Neural crest cell (in vitro differentiated cells): ENCODE results near the gene HPN. TPM values are rescaled to one million over a fixed set of nuclear protein-coding genes. Genes with fewer than 3 reads are reported as not detected.

Experiments used
- DNase-seq: peaks from one replicate; pipeline ENCODE4 v3.0.0; 2021; ENCODE audit warnings: low read depth, mixed read lengths, low spot score
- H3K27ac Mint-ChIP-seq: one replicate; pipeline ENCODE4 v1.8.0; 2021; ENCODE audit warnings: mild to moderate bottlenecking, mixed read lengths; ENCODE audit not compliant: unreplicated experiment
- H3K27me3 Mint-ChIP-seq: 2 replicates; pipeline ENCODE4 v1.8.0; 2021; ENCODE audit warnings: low read depth, mild to moderate bottlenecking, mixed read lengths
- H3K36me3 Mint-ChIP-seq: 2 replicates; pipeline ENCODE4 v1.8.0; 2021; ENCODE audit warnings: low read depth, mild to moderate bottlenecking, mixed read lengths
- H3K4me1 Mint-ChIP-seq: 2 replicates; pipeline ENCODE4 v1.8.0; 2021; ENCODE audit warnings: mixed read lengths
- H3K4me3 Mint-ChIP-seq: one replicate; pipeline ENCODE4 v1.8.0; 2021; ENCODE audit warnings: mild to moderate bottlenecking, mixed read lengths
- H3K9me3 Mint-ChIP-seq: 2 replicates; pipeline ENCODE4 v1.8.0; 2021; ENCODE audit warnings: mixed read lengths
- total RNA-seq: library from RNA; stranded (reverse); gene quantifications from 2 replicates; pipeline ENCODE4 v1.2.1, GENCODE V29; 2021
- TF ChIP-seq, protein P1 (sequence below): fragments of 200-600 bp; sonication (generic); conservative IDR thresholded peaks from 2 replicates; pipeline ENCODE4 v1.5.0; 2021; ENCODE audit warnings: antibody characterized with exemption, mild to moderate bottlenecking

Gene HPN
- total RNA-seq, 1 donor from 2014 or later, result 0.26 TPM

DNA sequence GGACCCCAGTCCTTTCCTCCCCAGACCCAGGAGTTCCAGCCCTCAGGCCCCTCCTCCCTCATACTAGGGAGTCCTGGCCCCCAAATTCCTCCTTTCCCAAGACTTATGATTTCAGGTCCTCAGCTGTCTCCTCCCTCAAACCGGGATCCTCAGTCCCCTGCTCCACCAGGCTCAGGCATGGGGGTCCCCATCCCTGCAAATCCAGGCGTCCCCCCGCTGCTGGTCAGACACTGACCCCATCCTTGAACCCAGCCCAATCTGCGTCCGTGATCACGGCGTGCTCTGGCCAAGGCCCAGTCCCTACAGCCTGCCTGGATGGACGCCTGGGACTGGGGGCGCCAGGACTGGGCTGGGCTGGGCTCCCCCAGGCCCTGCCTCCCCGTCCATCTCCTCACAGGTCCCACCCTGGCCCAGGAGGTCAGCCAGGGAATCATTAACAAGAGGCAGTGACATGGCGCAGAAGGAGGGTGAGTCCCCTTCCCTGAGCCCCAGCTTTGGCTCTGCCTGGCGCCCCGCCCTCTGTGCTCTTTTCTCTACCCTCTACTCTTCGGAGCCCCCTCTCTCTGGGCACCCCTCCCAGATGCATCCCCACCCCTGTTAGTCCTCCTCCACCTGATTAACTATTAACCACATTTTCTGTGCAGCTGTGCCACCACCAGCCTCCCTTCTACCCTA lies 672 bp downstream of the HPN start:
- H3K27ac Mint-ChIP-seq, result no peak overlapping the region
- no peak overlapping the region for H3K4me3 Mint-ChIP-seq
- H3K9me3 Mint-ChIP-seq, result no peaks in the 10 kb centered on the region
- no peaks in the 10 kb centered on the region for H3K27me3 Mint-ChIP-seq
- no peak for DNase-seq
- peaks cover 23% of the 10 kb centered on the region for H3K4me1 Mint-ChIP-seq
- TF ChIP-seq, protein P1, sequence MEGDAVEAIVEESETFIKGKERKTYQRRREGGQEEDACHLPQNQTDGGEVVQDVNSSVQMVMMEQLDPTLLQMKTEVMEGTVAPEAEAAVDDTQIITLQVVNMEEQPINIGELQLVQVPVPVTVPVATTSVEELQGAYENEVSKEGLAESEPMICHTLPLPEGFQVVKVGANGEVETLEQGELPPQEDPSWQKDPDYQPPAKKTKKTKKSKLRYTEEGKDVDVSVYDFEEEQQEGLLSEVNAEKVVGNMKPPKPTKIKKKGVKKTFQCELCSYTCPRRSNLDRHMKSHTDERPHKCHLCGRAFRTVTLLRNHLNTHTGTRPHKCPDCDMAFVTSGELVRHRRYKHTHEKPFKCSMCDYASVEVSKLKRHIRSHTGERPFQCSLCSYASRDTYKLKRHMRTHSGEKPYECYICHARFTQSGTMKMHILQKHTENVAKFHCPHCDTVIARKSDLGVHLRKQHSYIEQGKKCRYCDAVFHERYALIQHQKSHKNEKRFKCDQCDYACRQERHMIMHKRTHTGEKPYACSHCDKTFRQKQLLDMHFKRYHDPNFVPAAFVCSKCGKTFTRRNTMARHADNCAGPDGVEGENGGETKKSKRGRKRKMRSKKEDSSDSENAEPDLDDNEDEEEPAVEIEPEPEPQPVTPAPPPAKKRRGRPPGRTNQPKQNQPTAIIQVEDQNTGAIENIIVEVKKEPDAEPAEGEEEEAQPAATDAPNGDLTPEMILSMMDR, result no peak
- H3K36me3 Mint-ChIP-seq, result no peaks in the 10 kb centered on the region

DNA sequence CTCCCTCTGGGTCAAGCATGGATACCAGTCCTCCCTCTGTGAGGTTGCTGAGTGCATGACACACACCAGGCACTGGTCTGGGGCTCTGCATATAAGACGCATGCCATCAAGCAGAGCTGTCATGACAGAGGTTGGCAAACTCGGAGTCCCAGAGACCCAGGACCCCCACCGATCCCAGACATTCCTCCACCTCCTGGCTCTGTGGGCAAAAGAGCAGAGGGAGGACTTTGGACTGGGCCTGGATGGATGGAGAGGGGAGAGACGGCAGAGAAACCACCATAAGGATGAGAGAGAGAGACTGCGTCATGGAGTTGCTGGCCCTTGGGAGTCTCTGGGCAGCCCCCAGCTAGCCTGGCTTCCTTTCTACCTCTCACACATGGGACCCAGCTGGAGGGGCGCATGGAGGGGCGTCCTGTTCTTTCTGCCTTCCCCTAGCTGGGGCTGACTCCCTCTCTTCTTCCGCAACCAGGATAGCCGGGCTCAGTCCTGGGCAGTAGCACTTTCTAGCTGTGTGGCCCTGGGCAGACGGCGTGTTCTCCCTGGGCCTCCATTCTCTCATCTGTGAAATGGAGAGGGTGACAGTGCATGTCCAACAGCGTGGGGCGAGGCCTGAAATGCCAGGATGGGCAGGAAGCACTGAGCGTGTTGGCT lies 1.6 kb downstream of the HPN start:
- Mint-ChIP-seq H3K27me3 (no peaks in the 10 kb centered on the region), H3K36me3 (no peaks in the 10 kb centered on the region), H3K4me1 (peaks cover 23% of the 10 kb centered on the region), H3K27ac (no peak overlapping the region), H3K4me3 (no peak overlapping the region), H3K9me3 (no peaks in the 10 kb centered on the region)
- DNase-seq, result no peak
- TF ChIP-seq, protein P1, result no peak

DNA sequence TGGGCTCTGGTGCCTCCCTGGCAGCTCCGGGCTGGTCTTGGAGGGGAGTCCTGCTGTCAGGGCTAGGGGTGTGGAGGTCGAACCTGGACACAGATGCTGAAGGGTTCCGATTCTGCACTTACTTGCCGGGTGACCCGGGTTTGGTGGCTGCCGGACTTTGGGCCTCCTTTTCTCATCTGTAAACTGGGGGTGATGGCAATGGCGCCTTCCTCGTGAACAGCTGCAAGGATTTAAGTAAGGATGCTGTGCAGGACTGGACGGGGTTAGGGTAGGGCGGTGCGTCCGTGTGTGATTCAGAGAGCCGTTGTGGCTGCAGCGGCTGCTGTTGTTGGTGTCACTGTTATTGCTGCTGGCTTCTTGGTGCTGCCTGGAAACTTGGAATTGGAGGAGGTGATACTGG lies 2.4 kb downstream of the HPN start:
- peak overlapping the region; percentile 70 for H3K27ac Mint-ChIP-seq
- no peaks in the 10 kb centered on the region for H3K27me3 Mint-ChIP-seq
- peaks cover 28% of the 10 kb centered on the region for H3K4me1 Mint-ChIP-seq
- H3K9me3 Mint-ChIP-seq, result no peaks in the 10 kb centered on the region
- no peaks in the 10 kb centered on the region for H3K36me3 Mint-ChIP-seq
- TF ChIP-seq, protein P1, result no peak
- no peak for DNase-seq
- no peak overlapping the region for H3K4me3 Mint-ChIP-seq

DNA sequence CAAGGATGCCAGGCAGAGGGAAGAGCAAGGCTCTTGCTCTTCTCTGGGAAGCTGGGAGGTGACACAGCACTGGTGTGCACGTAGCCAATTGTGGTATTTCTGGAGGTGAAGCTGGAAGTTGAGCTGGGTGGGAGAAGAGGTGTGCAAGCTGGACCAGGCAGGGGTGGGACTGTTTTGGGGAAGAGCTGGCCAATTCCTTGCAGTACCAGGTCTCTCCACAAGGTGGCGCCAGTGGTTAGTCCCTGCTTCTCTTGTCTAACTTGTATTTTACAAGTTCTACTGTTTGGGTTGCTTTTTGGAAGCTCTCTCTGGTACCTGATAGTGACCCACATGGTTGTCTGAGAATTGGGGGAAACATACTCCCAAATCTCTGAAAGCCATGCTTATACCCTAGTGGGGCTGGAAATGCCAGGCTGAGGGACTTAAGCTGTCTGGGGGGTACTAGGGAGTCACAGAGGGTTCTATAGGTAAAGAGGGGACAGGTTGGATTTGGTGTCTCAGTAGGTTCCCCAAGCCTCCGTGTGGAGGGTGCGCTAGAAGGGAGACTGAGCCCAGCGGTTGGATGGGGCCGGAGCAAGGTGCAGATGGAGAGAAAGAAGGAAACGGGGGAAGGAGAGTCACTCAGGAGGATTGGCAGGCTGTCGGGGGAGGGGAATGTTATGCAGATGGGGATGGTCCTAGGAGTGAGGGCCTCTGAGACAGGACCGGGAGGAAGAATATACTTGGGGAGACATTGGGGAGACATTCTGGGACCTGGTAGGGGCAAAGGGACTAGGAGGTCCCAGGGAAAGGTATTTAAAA lies 3.0 kb downstream of the HPN start:
- DNase-seq, result peak; percentile 85
- Mint-ChIP-seq H3K27me3 (no peaks in the 10 kb centered on the region), H3K4me1 (peaks cover 31% of the 10 kb centered on the region), H3K27ac (peak overlapping the region; percentile 70), H3K36me3 (no peaks in the 10 kb centered on the region), H3K9me3 (no peaks in the 10 kb centered on the region), H3K4me3 (no peak overlapping the region)
- TF ChIP-seq, protein P1, result peak; percentile 96

DNA sequence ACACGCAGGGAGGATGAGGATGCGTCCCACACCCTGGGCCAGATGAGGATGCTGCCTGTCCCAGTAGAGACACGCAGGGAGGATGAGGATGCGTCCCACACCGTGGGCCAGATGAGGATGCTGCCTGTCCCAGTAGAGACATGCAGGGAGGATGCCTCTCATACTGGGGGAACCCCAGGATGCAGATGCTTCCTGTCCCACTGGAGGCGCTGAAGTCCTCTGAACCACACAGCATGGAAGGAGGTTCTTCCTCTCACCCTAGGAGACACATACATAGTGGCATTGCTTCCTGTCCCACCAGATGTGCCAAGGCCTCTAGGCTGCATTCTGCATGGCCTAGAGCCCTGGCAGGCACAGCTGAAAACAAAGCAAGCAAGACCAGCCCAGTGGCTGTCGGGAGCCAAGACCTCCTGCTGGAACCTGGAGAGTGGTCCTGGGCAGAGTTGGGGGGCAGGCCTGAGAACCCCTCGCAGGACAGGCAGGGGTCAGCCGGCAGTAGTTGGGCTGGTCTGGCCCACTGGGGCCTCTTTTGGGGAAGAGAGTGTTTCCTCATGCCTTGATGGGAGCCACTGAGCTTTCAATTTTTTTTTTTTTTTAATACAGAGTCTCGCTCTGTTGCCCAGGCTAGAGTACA lies 4.3 kb downstream of the HPN start:
- Mint-ChIP-seq H3K36me3 (no peaks in the 10 kb centered on the region), H3K27ac (no peak overlapping the region), H3K4me3 (no peak overlapping the region), H3K27me3 (no peaks in the 10 kb centered on the region), H3K4me1 (peaks cover 24% of the 10 kb centered on the region), H3K9me3 (no peaks in the 10 kb centered on the region)
- TF ChIP-seq, protein P1, result peak; percentile 38
- no peak for DNase-seq
